Kidney (tissue), 14 donors: ENCODE results near the gene MAML2. TPM values are rescaled to one million over a fixed set of nuclear protein-coding genes. Genes with fewer than 3 reads are reported as not detected.

Source experiments
- DNase-seq, 5 donors: peaks; one replicate each; pipeline ENCODE4 v3.0.0-alpha.2; 2013 to 2020
- FAIRE-seq: peaks from 2 replicates; lab custom pipeline; 2012; peaks lifted over from hg19 to GRCh38; lab: Jason Lieb, UNC
- H3K27ac ChIP-seq, 2 donors: one replicate each; pipeline ENCODE4 v1.7.0; 2013; ENCODE audit warnings: low read depth in 2 of 2, low read length in 2 of 2, inconsistent platforms in 1 of 2
- H3K27me3 ChIP-seq: one replicate; pipeline ENCODE4 v1.7.1; 2013; ENCODE audit warnings: low read length, inconsistent platforms; ENCODE audit not compliant: control insufficient read depth, insufficient read depth
- H3K36me3 ChIP-seq, 3 donors: one replicate each; pipeline versions ENCODE4 v1.7.0 to v1.7.1; 2013; ENCODE audit warnings: low read length in 3 of 3, control low read depth in 1 of 3, inconsistent platforms in 1 of 3; ENCODE audit not compliant: insufficient read depth in 3 of 3, control insufficient read depth in 2 of 3
- H3K4me1 ChIP-seq, 3 donors: one replicate each; pipeline versions ENCODE4 v1.7.0 to v1.7.1; 2013; ENCODE audit warnings: low read length in 3 of 3, inconsistent platforms in 1 of 3, low read depth in 1 of 3; ENCODE audit not compliant: control insufficient read depth in 2 of 3, insufficient read depth in 2 of 3
- H3K4me3 ChIP-seq, 3 donors: one replicate each; pipeline versions ENCODE4 v1.7.0 to v1.8.1; 2013; ENCODE audit warnings: low read length in 3 of 3, control low read depth in 1 of 3, inconsistent platforms in 1 of 3
- H3K9ac ChIP-seq, 3 donors: one replicate each; pipeline versions ENCODE4 v1.7.0 to v1.7.1; 2013; ENCODE audit warnings: low read length in 3 of 3, control low read depth in 1 of 3, inconsistent platforms in 1 of 3
- H3K9me3 ChIP-seq, 3 donors: one replicate each; pipeline versions ENCODE4 v1.7.0 to v1.7.1; 2013; ENCODE audit warnings: low read length in 3 of 3, control low read depth in 1 of 3, inconsistent platforms in 1 of 3; ENCODE audit not compliant: control insufficient read depth in 2 of 3, insufficient read depth in 1 of 3
- intact Hi-C: fragments of 100-400 bp; cut with DNase I; formaldehyde crosslinking; loops from one replicate; pipeline ENCODE4 v1.11.1; 2022
- polyA plus RNA-seq: library from polyadenylated mRNA; stranded (reverse); fragments of 350-450 nt; fragmentation: Illumina TruSeq; extraction: RNeasy Lipid Tissue Mini Kit (QIAGEN cat#74804); gene quantifications from one replicate; pipeline ENCODE4 v1.2.3, GENCODE V29; 2014; ENCODE audit warnings: low read depth, low replicate concordance; ENCODE audit not compliant: insufficient read depth
- total RNA-seq: library from RNA; stranded (reverse); fragmentation: NEBNext Ultra II Directional; extraction: Animal tissue kit (Norgen Biotek cat#: 25700); gene quantifications from one replicate; pipeline ENCODE4 v1.2.1, GENCODE V29; 2021
- TF ChIP-seq, protein P1 (sequence below): IDR thresholded peaks from 3 replicates; pipeline ENCODE4 v1.5.1; 2012; ENCODE audit warnings: mild to moderate bottlenecking, moderate library complexity, borderline replicate concordance; ENCODE audit not compliant: insufficient read depth; ENCODE audit errors: extremely low read depth
- donor health status: control.
- donor health status: control.
- donor health status: control.
- donor health status: control.
- donor health status: control.
- donor health status: DM: yes; HTN: yes; CAD: no.
- donor health status: Normal renal cell carcinoma (clear cell type).

The MAML2 gene
- total and polyA plus RNA-seq, 2 donors from 2014 or later, result 4.9 to 32.3 TPM

DNA sequence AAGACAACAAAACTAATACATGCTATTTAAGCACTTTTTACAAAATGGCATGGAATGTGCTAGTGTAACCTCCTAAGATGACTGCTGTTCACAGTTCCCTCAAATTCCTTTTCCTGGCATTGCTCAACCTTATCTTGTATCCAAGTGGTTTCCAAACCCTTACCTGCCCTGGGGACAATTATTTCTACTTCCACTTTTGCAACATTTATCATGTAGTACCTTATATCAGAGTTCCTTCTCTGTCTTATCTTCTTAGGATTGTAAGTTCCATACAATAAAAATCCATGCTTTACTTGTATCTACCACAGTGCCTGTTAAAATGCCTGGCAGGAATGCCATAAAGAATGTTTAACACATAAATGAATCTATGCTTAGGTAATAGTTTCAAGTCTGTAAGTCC is 309.9 kb downstream of the MAML2 start:
- no peak overlapping the region for H3K27ac ChIP-seq
- FAIRE-seq, result no peak

DNA sequence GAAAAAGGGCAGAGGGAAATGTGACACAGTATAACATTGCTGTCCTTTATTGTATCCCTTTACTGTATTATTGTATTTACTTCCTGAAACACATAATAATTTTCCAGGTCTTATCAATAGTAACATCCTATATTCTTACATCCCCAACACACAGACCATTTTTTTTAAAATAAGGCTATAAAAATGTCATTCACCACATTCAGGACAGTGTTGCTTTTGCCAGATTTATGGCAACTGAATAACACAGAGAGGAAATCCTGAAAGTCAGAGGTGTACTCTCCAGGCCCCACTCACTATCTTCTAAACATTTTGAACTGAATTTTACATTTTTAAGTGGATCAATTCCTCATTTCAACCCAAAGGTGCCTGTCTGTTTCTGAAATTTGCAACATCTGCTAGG is 314.2 kb downstream of the MAML2 start:
- H3K9ac ChIP-seq, result no peak overlapping the region
- H3K4me3 ChIP-seq, result no peak overlapping the region
- DNase-seq, result no peak
- no peak overlapping the region for H3K27ac ChIP-seq
- intact Hi-C loops, result no loop called here
- FAIRE-seq, result no peak
- TF ChIP-seq, protein P1, sequence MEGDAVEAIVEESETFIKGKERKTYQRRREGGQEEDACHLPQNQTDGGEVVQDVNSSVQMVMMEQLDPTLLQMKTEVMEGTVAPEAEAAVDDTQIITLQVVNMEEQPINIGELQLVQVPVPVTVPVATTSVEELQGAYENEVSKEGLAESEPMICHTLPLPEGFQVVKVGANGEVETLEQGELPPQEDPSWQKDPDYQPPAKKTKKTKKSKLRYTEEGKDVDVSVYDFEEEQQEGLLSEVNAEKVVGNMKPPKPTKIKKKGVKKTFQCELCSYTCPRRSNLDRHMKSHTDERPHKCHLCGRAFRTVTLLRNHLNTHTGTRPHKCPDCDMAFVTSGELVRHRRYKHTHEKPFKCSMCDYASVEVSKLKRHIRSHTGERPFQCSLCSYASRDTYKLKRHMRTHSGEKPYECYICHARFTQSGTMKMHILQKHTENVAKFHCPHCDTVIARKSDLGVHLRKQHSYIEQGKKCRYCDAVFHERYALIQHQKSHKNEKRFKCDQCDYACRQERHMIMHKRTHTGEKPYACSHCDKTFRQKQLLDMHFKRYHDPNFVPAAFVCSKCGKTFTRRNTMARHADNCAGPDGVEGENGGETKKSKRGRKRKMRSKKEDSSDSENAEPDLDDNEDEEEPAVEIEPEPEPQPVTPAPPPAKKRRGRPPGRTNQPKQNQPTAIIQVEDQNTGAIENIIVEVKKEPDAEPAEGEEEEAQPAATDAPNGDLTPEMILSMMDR, result no peak
- H3K9me3 ChIP-seq, result no peaks in the 10 kb centered on the region
- H3K4me1 ChIP-seq, result peaks cover 0 to 7% (median 0%) of the 10 kb centered on the region in 3 donors
- H3K27me3 ChIP-seq, result no peaks in the 10 kb centered on the region
- no peaks in the 10 kb centered on the region for H3K36me3 ChIP-seq

More for the DNA sequence above, 309.9 kb downstream of the MAML2 start:
- Histone ChIP-seq H3K4me1 (peaks cover 3 to 16% (median 8%) of the 10 kb centered on the region in 3 donors), H3K9ac (no peak overlapping the region), H3K4me3 (no peak overlapping the region), H3K9me3 (no peaks in the 10 kb centered on the region), H3K27me3 (no peaks in the 10 kb centered on the region), H3K36me3 (no peaks in the 10 kb centered on the region)
- intact Hi-C loops, result no loop called here
- no peak for DNase-seq
- TF ChIP-seq, protein P1, result no peak

DNA sequence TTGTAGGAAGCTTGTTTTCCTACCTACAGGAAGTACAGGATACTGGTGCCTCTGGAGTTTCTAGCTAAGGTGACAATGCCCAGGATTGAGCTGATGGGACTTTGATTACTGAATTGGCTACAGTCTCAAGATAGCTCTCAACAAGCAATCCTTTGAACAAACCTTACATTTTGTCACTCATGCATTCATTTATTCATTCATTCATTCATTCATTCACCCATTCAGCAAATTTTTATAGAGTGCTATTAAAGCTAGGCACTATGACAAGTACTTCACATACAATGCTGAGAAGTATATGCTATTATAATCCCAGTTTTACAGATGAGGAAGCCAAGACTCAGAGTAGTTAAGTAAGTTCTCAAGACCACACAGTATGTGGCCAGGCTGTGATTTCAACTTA is 316.0 kb downstream of the MAML2 start:
- Histone ChIP-seq H3K4me3 (no peak overlapping the region), H3K4me1 (peaks cover 0 to 7% (median 0%) of the 10 kb centered on the region in 3 donors), H3K27me3 (no peaks in the 10 kb centered on the region), H3K36me3 (no peaks in the 10 kb centered on the region), H3K9me3 (no peaks in the 10 kb centered on the region), H3K9ac (no peak overlapping the region), H3K27ac (no peak overlapping the region)
- no peak for FAIRE-seq
- TF ChIP-seq, protein P1, result no peak
- intact Hi-C loops, result no loop called here
- DNase-seq, result no peak

DNA sequence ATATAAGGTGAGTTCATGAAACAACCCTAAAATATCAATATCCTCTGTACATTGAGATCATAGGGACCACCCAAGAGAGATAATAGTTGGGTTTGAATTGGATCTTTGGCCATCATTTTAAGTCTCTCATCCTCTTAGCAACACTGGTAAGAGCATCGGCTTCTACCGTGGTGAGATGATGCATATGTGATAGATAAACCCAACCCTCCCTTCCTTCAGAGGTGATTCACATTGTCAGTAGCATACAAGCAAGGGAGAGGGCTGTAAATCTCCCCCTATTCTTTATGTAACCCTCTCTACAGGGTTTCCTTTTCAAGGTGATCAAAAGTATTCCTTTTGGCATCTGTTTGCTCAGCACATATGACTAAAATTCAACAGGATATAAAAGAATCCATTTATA is 316.7 kb downstream of the MAML2 start:
- H3K36me3 ChIP-seq, result no peaks in the 10 kb centered on the region
- no peaks in the 10 kb centered on the region for H3K9me3 ChIP-seq
- H3K27ac ChIP-seq, result no peak overlapping the region
- DNase-seq, result no peak
- H3K4me1 ChIP-seq, result peaks cover 0 to 7% (median 0%) of the 10 kb centered on the region in 3 donors
- TF ChIP-seq, protein P1, result no peak
- H3K9ac ChIP-seq, result no peak overlapping the region
- no peak for FAIRE-seq
- no peak overlapping the region for H3K4me3 ChIP-seq
- H3K27me3 ChIP-seq, result no peaks in the 10 kb centered on the region
- intact Hi-C loops, result no loop called here
